Measurements from ENCODE around the gene PCDHGA1.

PCDHGA1 gene

DNA sequence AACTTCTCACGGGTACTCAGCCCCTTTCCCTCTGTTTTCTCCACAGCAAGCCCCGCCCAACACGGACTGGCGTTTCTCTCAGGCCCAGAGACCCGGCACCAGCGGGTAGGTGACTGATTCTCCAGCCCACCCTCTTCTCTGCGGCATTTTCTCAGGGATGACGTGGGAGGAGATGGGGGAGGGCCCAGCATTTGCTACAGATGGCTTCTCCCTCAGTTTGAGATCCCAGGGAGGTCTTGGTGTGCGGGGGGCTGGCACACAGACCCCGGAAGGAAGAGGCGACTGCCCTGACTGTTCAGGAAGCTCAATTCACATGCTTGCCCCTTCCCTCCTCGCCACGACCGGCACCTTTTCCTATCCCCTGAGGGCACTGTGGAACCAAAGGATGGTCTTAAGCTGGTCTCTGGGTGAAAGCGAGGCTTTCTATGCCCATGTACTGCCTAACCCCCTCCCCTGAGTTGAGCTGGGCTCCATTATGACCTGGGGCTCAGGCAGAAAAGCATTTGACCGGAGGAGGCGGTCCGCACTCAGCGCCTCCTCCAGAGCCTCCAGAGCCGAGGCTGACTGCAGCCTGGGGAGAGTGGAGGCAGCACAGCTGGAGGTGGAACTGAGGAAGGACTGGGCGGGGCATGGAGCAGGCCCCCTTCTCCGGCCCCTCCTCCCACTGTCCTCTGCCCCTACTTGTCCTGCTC is 164.6 kb downstream of the PCDHGA1 start:
- Histone ChIP-seq H3K23ac (ENCODE audit: low read depth, low read length, poor library complexity) (peak overlapping the region; percentile 14), H3K4me2 (ENCODE audit: insufficient read depth, low read length, poor library complexity, severe bottlenecking) (peak overlapping the region; percentile 56), H2AK5ac (ENCODE audit: low read depth, low read length) (peak overlapping the region; percentile 70), H2BK15ac (ENCODE audit: low read length) (no peak overlapping the region), H2BK12ac (ENCODE audit: low read length) (peak overlapping the region; percentile 94), H2BK120ac (ENCODE audit: low read depth, low read length) (no peak overlapping the region), H3K9ac (ENCODE audit: low read depth, low read length, poor library complexity) (peak overlapping the region; percentile 73), H3K9me3 (replicated peaks in 1 of 2; ENCODE audit: control insufficient read depth in 2 of 2, insufficient read depth in 1 of 2, low read depth in 1 of 2, low read length in 2 of 2) (peaks cover 12 to 24% of the 10 kb centered on the region in 2 donors), H4K91ac (ENCODE audit: low read depth, low read length, poor library complexity) (peak overlapping the region; percentile 81), H3K4ac (ENCODE audit: low read length) (peak overlapping the region; percentile 62), H2AFZ (ENCODE audit: low read length) (peak overlapping the region; percentile 77), H3K18ac (ENCODE audit: low read length) (peak overlapping the region; percentile 97), H3K27ac (replicated peaks; ENCODE audit: low read length) (peak overlapping the region; percentile 89), H3K36me3 (replicated peaks in 1 of 2; ENCODE audit: control insufficient read depth in 2 of 2, insufficient read depth in 2 of 2, low read length in 2 of 2) (peaks cover 24 to 39% of the 10 kb centered on the region in 2 donors), H3K4me3 (ENCODE audit: low read length in 2 of 2) (peak overlapping the region in 1 of 2 donors; percentile 7), H2BK5ac (ENCODE audit: low read length) (peak overlapping the region; percentile 91), H3K14ac (ENCODE audit: low read length) (no peak overlapping the region), H3K27me3 (ENCODE audit: control insufficient read depth in 3 of 3, insufficient read depth in 3 of 3, low read depth in 1 of 3, low read length in 3 of 3) (peaks cover 0 to 10% (median 0%) of the 10 kb centered on the region in 3 experiments), H4K8ac (ENCODE audit: low read depth, low read length) (no peak overlapping the region), H3K4me1 (ENCODE audit: control insufficient read depth in 2 of 2, insufficient read depth in 1 of 2, low read depth in 1 of 2, low read length in 2 of 2) (peaks cover 22 to 30% of the 10 kb centered on the region in 2 donors), H3K79me1 (ENCODE audit: low read depth, low read length) (peaks cover 10% of the 10 kb centered on the region)
- WGBS, 2 donors (ENCODE audit: extremely low coverage in 2 of 2, insufficient read length in 2 of 2, insufficient replicate concordance in 1 of 2): no CpG with 5 or more reads among the region's 22 CpGs
- no peak for DNase-seq (ENCODE audit: low spot score)

DNA sequence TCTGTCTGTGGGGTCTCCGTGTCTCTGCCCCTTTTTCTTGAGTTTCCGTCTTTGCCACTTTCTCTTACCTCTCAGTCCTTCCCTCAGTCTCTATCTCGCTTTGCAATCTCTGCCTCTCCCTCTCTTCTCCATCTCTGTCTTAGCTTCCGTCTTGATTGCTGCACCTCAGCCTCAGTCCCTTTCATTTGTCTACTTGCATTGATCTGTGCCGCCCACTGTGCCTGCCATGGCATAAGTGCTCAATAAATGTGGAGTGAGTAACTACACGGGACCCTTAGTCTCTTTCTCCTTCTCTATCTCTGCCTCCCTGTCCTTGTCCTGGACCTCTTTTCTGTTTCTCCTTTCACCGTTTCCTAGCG is 165.1 kb downstream of the PCDHGA1 start:
- H3K4me3 ChIP-seq (ENCODE audit: low read length in 2 of 2): no peak overlapping the region
- H3K23ac ChIP-seq (ENCODE audit: low read depth, low read length, poor library complexity): no peak overlapping the region
- peaks cover 10 to 18% of the 10 kb centered on the region in 2 donors for H3K9me3 ChIP-seq (replicated peaks in 1 of 2; ENCODE audit: control insufficient read depth in 2 of 2, insufficient read depth in 1 of 2, low read depth in 1 of 2, low read length in 2 of 2)
- no peak overlapping the region for H4K91ac ChIP-seq (ENCODE audit: low read depth, low read length, poor library complexity)
- peak overlapping the region; percentile 91 for H2BK5ac ChIP-seq (ENCODE audit: low read length)
- no peak overlapping the region for H4K8ac ChIP-seq (ENCODE audit: low read depth, low read length)
- peak overlapping the region; percentile 89 for H3K27ac ChIP-seq (replicated peaks; ENCODE audit: low read length)
- H2AFZ ChIP-seq (ENCODE audit: low read length): no peak overlapping the region
- H3K4me1 ChIP-seq (ENCODE audit: control insufficient read depth in 2 of 2, insufficient read depth in 1 of 2, low read depth in 1 of 2, low read length in 2 of 2): peaks cover 22 to 30% of the 10 kb centered on the region in 2 donors
- H3K79me1 ChIP-seq (ENCODE audit: low read depth, low read length): peaks cover 10% of the 10 kb centered on the region
- H2BK12ac ChIP-seq (ENCODE audit: low read length): no peak overlapping the region
- H3K27me3 ChIP-seq (ENCODE audit: control insufficient read depth in 3 of 3, insufficient read depth in 3 of 3, low read depth in 1 of 3, low read length in 3 of 3): peaks cover 0 to 10% (median 0%) of the 10 kb centered on the region in 3 experiments
- H3K9ac ChIP-seq (ENCODE audit: low read depth, low read length, poor library complexity): peak overlapping the region; percentile 65
- no peak overlapping the region for H2AK5ac ChIP-seq (ENCODE audit: low read depth, low read length)
- no peak overlapping the region for H3K4ac ChIP-seq (ENCODE audit: low read length)
- no peak overlapping the region for H2BK120ac ChIP-seq (ENCODE audit: low read depth, low read length)
- DNase-seq (ENCODE audit: low spot score): no peak
- H3K36me3 ChIP-seq (replicated peaks in 1 of 2; ENCODE audit: control insufficient read depth in 2 of 2, insufficient read depth in 2 of 2, low read length in 2 of 2): peaks cover 20 to 34% of the 10 kb centered on the region in 2 donors
- H3K4me2 ChIP-seq (ENCODE audit: insufficient read depth, low read length, poor library complexity, severe bottlenecking): no peak overlapping the region
- H2BK15ac ChIP-seq (ENCODE audit: low read length): no peak overlapping the region
- peak overlapping the region; percentile 97 for H3K18ac ChIP-seq (ENCODE audit: low read length)
- WGBS, 2 donors (ENCODE audit: extremely low coverage in 2 of 2, insufficient read length in 2 of 2, insufficient replicate concordance in 1 of 2): no CpG with 5 or more reads among the region's 8 CpGs
- H3K14ac ChIP-seq (ENCODE audit: low read length): no peak overlapping the region

DNA sequence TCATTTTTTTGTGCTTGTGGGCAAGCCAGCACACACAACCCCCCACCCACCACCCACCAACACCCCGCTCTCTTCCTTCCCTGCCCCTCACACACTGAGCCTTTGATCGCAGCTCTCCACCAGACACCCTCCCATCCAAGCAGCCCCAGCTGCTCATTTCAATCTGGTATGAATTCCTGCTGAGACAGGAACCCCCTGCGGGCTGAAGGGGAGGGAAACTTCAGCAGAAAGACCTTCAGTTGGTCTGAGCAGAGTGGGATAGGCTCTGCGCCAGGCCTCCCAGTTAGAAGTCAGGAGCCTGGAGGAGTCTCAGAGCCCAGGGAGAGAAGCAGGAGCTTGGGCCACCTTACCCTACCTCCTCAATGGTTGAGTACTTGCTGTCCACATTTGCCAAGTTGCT is 165.7 kb downstream of the PCDHGA1 start:
- no peak overlapping the region for H2AK5ac ChIP-seq (ENCODE audit: low read depth, low read length)
- peaks cover 0 to 8% (median 0%) of the 10 kb centered on the region in 3 experiments for H3K27me3 ChIP-seq (ENCODE audit: control insufficient read depth in 3 of 3, insufficient read depth in 3 of 3, low read depth in 1 of 3, low read length in 3 of 3)
- H3K23ac ChIP-seq (ENCODE audit: low read depth, low read length, poor library complexity): no peak overlapping the region
- no peak overlapping the region for H3K9ac ChIP-seq (ENCODE audit: low read depth, low read length, poor library complexity)
- H2BK120ac ChIP-seq (ENCODE audit: low read depth, low read length): no peak overlapping the region
- H3K79me1 ChIP-seq (ENCODE audit: low read depth, low read length): peaks cover 10% of the 10 kb centered on the region
- H4K91ac ChIP-seq (ENCODE audit: low read depth, low read length, poor library complexity): no peak overlapping the region
- no peak overlapping the region for H3K4me3 ChIP-seq (ENCODE audit: low read length in 2 of 2)
- peak overlapping the region; percentile 7 for H3K27ac ChIP-seq (replicated peaks; ENCODE audit: low read length)
- H3K18ac ChIP-seq (ENCODE audit: low read length): peak overlapping the region; percentile 60
- no peak overlapping the region for H2AFZ ChIP-seq (ENCODE audit: low read length)
- no peak overlapping the region for H4K8ac ChIP-seq (ENCODE audit: low read depth, low read length)
- H3K4me1 ChIP-seq (ENCODE audit: control insufficient read depth in 2 of 2, insufficient read depth in 1 of 2, low read depth in 1 of 2, low read length in 2 of 2): peaks cover 22 to 30% of the 10 kb centered on the region in 2 donors
- H3K4ac ChIP-seq (ENCODE audit: low read length): no peak overlapping the region
- H3K4me2 ChIP-seq (ENCODE audit: insufficient read depth, low read length, poor library complexity, severe bottlenecking): no peak overlapping the region
- DNase-seq (ENCODE audit: low spot score): no peak
- no peak overlapping the region for H2BK5ac ChIP-seq (ENCODE audit: low read length)
- H2BK12ac ChIP-seq (ENCODE audit: low read length): no peak overlapping the region
- peaks cover 7 to 14% of the 10 kb centered on the region in 2 donors for H3K9me3 ChIP-seq (replicated peaks in 1 of 2; ENCODE audit: control insufficient read depth in 2 of 2, insufficient read depth in 1 of 2, low read depth in 1 of 2, low read length in 2 of 2)
- H2BK15ac ChIP-seq (ENCODE audit: low read length): no peak overlapping the region
- WGBS, 2 donors (ENCODE audit: extremely low coverage in 2 of 2, insufficient read length in 2 of 2, insufficient replicate concordance in 1 of 2): no CpG with 5 or more reads among the region's 4 CpGs
- no peak overlapping the region for H3K14ac ChIP-seq (ENCODE audit: low read length)
- peaks cover 14 to 29% of the 10 kb centered on the region in 2 donors for H3K36me3 ChIP-seq (replicated peaks in 1 of 2; ENCODE audit: control insufficient read depth in 2 of 2, insufficient read depth in 2 of 2, low read length in 2 of 2)

DNA sequence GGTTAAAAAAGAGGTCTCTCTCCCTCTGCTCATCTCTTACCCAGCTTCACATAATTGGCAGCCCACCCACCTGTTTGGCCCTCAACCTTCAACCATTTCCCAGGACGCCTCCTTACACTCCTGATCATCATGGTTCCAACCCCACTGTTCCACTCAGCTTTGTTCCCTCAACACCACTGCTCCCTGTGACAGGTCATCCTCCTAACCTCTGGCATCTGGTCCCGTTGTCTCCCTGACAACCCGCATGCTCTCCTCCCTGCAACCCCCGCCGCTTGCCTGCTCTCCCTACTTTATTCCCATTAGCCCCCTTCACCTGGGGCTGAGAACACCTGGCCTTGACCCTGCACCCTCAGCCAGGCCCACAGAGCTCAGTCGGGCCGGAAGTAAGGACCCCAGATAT is 171.4 kb downstream of the PCDHGA1 start:
- no peak overlapping the region for H3K4me3 ChIP-seq (ENCODE audit: low read length in 2 of 2)
- no peak overlapping the region for H3K4me2 ChIP-seq (ENCODE audit: insufficient read depth, low read length, poor library complexity, severe bottlenecking)
- H3K4me1 ChIP-seq (ENCODE audit: control insufficient read depth in 2 of 2, insufficient read depth in 1 of 2, low read depth in 1 of 2, low read length in 2 of 2): peaks cover 2 to 10% of the 10 kb centered on the region in 2 donors
- H2BK12ac ChIP-seq (ENCODE audit: low read length): no peak overlapping the region
- DNase-seq (ENCODE audit: low spot score): no peak
- no peak overlapping the region for H3K27ac ChIP-seq (replicated peaks; ENCODE audit: low read length)
- no peak overlapping the region for H2BK15ac ChIP-seq (ENCODE audit: low read length)
- H2BK120ac ChIP-seq (ENCODE audit: low read depth, low read length): no peak overlapping the region
- H3K23ac ChIP-seq (ENCODE audit: low read depth, low read length, poor library complexity): no peak overlapping the region
- no peak overlapping the region for H2AFZ ChIP-seq (ENCODE audit: low read length)
- H3K9ac ChIP-seq (ENCODE audit: low read depth, low read length, poor library complexity): no peak overlapping the region
- no peaks in the 10 kb centered on the region for H3K27me3 ChIP-seq (ENCODE audit: control insufficient read depth in 3 of 3, insufficient read depth in 3 of 3, low read depth in 1 of 3, low read length in 3 of 3)
- no peak overlapping the region for H4K8ac ChIP-seq (ENCODE audit: low read depth, low read length)
- peaks cover 0 to 4% of the 10 kb centered on the region in 2 donors for H3K9me3 ChIP-seq (replicated peaks in 1 of 2; ENCODE audit: control insufficient read depth in 2 of 2, insufficient read depth in 1 of 2, low read depth in 1 of 2, low read length in 2 of 2)
- H3K36me3 ChIP-seq (replicated peaks in 1 of 2; ENCODE audit: control insufficient read depth in 2 of 2, insufficient read depth in 2 of 2, low read length in 2 of 2): peaks cover 18 to 27% of the 10 kb centered on the region in 2 donors
- H4K91ac ChIP-seq (ENCODE audit: low read depth, low read length, poor library complexity): no peak overlapping the region
- no peak overlapping the region for H3K18ac ChIP-seq (ENCODE audit: low read length)
- no peak overlapping the region for H3K4ac ChIP-seq (ENCODE audit: low read length)
- no peak overlapping the region for H3K14ac ChIP-seq (ENCODE audit: low read length)
- WGBS, 2 donors (ENCODE audit: extremely low coverage in 2 of 2, insufficient read length in 2 of 2, insufficient replicate concordance in 1 of 2): no CpG with 5 or more reads among the region's 7 CpGs
- H2AK5ac ChIP-seq (ENCODE audit: low read depth, low read length): no peak overlapping the region
- no peak overlapping the region for H2BK5ac ChIP-seq (ENCODE audit: low read length)
- peaks cover 3% of the 10 kb centered on the region for H3K79me1 ChIP-seq (ENCODE audit: low read depth, low read length)

All from neuronal stem cell (in vitro differentiated cells).